ENCODE data around the gene UXT. TPM values are rescaled to one million over a fixed set of nuclear protein-coding genes. Genes with fewer than 3 reads are reported as not detected.

UXT gene
- total and polyA plus RNA-seq, 4 donors: 34.0 to 99.0 (median 65.3) TPM

DNA sequence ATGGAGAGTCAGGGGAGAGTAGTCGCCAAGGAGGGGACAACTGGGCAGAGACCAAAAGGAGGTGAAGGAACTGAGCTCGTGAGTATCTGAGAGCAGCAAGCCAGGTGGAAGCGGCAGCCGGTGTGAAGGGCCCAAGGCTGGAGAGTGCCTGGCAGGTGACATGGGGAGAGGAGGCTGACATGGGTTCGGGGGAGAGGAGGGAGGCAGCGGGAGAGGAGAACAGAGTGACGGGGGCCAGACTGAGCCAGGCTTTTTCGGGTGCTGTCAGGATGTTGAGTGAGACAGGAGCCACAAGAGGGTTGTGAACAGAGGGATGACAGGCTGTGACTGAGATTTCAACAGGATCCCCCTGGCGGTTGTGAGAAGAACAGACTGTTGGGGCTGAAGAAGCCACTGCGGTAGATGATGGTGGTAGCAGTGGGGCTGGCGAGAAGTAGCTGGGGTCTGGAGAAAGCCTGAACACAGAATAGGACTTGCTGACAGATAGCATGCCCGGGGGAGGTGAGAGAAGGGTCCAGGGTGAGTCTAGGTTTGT is 14.4 kb downstream of the UXT start:
- DNase-seq (ENCODE audit: low spot score): no peak
- peaks cover 3 to 36% (median 12%) of the 10 kb centered on the region in 4 donors for H3K4me1 ChIP-seq (ENCODE audit: control insufficient read depth in 4 of 4, insufficient read depth in 4 of 4, low read length in 3 of 4)
- H3K9ac ChIP-seq (ENCODE audit: low read depth in 1 of 2, low read length in 2 of 2): no peak overlapping the region
- H3K27me3 ChIP-seq (ENCODE audit: control insufficient read depth in 4 of 4, insufficient read depth in 4 of 4, low read length in 3 of 4): no peaks in the 10 kb centered on the region
- WGBS: 77% methylated on average over 12 of the region's 12 CpGs
- peaks cover 0 to 2% (median 1%) of the 10 kb centered on the region in 4 donors for H3K9me3 ChIP-seq (ENCODE audit: control insufficient read depth in 4 of 4, low read length in 3 of 4)
- TF ChIP-seq, protein P1, sequence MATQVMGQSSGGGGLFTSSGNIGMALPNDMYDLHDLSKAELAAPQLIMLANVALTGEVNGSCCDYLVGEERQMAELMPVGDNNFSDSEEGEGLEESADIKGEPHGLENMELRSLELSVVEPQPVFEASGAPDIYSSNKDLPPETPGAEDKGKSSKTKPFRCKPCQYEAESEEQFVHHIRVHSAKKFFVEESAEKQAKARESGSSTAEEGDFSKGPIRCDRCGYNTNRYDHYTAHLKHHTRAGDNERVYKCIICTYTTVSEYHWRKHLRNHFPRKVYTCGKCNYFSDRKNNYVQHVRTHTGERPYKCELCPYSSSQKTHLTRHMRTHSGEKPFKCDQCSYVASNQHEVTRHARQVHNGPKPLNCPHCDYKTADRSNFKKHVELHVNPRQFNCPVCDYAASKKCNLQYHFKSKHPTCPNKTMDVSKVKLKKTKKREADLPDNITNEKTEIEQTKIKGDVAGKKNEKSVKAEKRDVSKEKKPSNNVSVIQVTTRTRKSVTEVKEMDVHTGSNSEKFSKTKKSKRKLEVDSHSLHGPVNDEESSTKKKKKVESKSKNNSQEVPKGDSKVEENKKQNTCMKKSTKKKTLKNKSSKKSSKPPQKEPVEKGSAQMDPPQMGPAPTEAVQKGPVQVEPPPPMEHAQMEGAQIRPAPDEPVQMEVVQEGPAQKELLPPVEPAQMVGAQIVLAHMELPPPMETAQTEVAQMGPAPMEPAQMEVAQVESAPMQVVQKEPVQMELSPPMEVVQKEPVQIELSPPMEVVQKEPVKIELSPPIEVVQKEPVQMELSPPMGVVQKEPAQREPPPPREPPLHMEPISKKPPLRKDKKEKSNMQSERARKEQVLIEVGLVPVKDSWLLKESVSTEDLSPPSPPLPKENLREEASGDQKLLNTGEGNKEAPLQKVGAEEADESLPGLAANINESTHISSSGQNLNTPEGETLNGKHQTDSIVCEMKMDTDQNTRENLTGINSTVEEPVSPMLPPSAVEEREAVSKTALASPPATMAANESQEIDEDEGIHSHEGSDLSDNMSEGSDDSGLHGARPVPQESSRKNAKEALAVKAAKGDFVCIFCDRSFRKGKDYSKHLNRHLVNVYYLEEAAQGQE (IDR thresholded peaks at IDR 0.05): no peak
- TF ChIP-seq, protein P2, sequence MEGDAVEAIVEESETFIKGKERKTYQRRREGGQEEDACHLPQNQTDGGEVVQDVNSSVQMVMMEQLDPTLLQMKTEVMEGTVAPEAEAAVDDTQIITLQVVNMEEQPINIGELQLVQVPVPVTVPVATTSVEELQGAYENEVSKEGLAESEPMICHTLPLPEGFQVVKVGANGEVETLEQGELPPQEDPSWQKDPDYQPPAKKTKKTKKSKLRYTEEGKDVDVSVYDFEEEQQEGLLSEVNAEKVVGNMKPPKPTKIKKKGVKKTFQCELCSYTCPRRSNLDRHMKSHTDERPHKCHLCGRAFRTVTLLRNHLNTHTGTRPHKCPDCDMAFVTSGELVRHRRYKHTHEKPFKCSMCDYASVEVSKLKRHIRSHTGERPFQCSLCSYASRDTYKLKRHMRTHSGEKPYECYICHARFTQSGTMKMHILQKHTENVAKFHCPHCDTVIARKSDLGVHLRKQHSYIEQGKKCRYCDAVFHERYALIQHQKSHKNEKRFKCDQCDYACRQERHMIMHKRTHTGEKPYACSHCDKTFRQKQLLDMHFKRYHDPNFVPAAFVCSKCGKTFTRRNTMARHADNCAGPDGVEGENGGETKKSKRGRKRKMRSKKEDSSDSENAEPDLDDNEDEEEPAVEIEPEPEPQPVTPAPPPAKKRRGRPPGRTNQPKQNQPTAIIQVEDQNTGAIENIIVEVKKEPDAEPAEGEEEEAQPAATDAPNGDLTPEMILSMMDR (IDR thresholded peaks at IDR 0.05; ENCODE audit: low read depth, low read length, missing input control): peak; percentile 18
- TF ChIP-seq RAD21 (IDR thresholded peaks at IDR 0.05): peak in 1 of 2 donors; percentile 62
- peaks cover 0 to 20% (median 13%) of the 10 kb centered on the region in 4 donors for H3K36me3 ChIP-seq (ENCODE audit: control insufficient read depth in 4 of 4, insufficient read depth in 3 of 4, low read depth in 1 of 4, low read length in 3 of 4)
- no peak overlapping the region for H3K4me3 ChIP-seq (ENCODE audit: low read depth in 1 of 3, low read length in 3 of 3)
- peak overlapping the region in 1 of 2 donors; percentile 12 for H3K27ac ChIP-seq (ENCODE audit: low read depth in 1 of 2, low read length in 2 of 2)

GRCh38 chrX:47643926-47644325 is 15.1 kb downstream of the UXT start:
- peaks cover 2 to 27% (median 17%) of the 10 kb centered on the region in 4 donors for H3K36me3 ChIP-seq (ENCODE audit: control insufficient read depth in 4 of 4, insufficient read depth in 3 of 4, low read depth in 1 of 4, low read length in 3 of 4)
- 24% methylated on average over 2 of the region's 2 CpGs for WGBS
- no peak overlapping the region for H3K9ac ChIP-seq (ENCODE audit: low read depth in 1 of 2, low read length in 2 of 2)
- H3K27me3 ChIP-seq (ENCODE audit: control insufficient read depth in 4 of 4, insufficient read depth in 4 of 4, low read length in 3 of 4): no peaks in the 10 kb centered on the region
- H3K27ac ChIP-seq (ENCODE audit: low read depth in 1 of 2, low read length in 2 of 2): peak overlapping the region in 1 of 2 donors; percentile 37
- no peak for DNase-seq (ENCODE audit: low spot score)
- peaks cover 0 to 6% (median 1%) of the 10 kb centered on the region in 4 donors for H3K9me3 ChIP-seq (ENCODE audit: control insufficient read depth in 4 of 4, low read length in 3 of 4)
- no peak overlapping the region for H3K4me3 ChIP-seq (ENCODE audit: low read depth in 1 of 3, low read length in 3 of 3)
- TF ChIP-seq RAD21 (IDR thresholded peaks at IDR 0.05) (peak; percentile 68 to 76), RXRA (IDR thresholded peaks at IDR 0.05) (no peak), HNF4A (conservative IDR thresholded peaks at IDR 0.05) (no peak), NR2F2 (IDR thresholded peaks at IDR 0.05) (no peak)
- TF ChIP-seq, protein P2 (IDR thresholded peaks at IDR 0.05; ENCODE audit: low read depth, low read length, missing input control): peak; percentile 33
- H3K4me1 ChIP-seq (ENCODE audit: control insufficient read depth in 4 of 4, insufficient read depth in 4 of 4, low read length in 3 of 4): peaks cover 3 to 31% (median 11%) of the 10 kb centered on the region in 4 donors

DNA sequence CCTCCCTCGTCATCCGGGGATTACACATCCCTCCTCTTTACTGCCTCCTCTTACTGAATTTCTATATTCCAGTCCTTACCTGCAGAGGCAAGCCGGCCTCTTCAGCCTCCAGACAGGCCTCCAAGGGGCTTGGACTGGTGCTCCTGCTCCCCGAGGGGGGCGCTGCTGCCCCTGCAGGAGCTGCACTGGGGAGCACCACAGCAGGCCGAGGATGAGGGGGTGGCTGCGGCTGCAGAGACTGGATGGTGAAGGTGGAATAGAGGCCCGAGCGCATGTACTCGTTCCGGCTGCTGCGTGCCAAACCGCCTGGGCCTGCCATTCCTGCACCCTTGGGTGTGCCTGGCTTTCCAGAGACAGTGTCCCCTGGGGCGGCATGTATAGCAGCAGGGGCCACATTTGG is 20.2 kb downstream of the UXT start:
- Histone ChIP-seq H3K27me3 (ENCODE audit: control insufficient read depth in 4 of 4, insufficient read depth in 4 of 4, low read length in 3 of 4) (no peaks in the 10 kb centered on the region), H3K4me3 (ENCODE audit: low read depth in 1 of 3, low read length in 3 of 3) (no peak overlapping the region), H3K27ac (ENCODE audit: low read depth in 1 of 2, low read length in 2 of 2) (no peak overlapping the region), H3K9me3 (ENCODE audit: control insufficient read depth in 4 of 4, low read length in 3 of 4) (peaks cover 0 to 6% (median 1%) of the 10 kb centered on the region in 4 donors), H3K9ac (ENCODE audit: low read depth in 1 of 2, low read length in 2 of 2) (no peak overlapping the region), H3K36me3 (ENCODE audit: control insufficient read depth in 4 of 4, insufficient read depth in 3 of 4, low read depth in 1 of 4, low read length in 3 of 4) (peaks cover 11 to 48% (median 22%) of the 10 kb centered on the region in 4 donors), H3K4me1 (ENCODE audit: control insufficient read depth in 4 of 4, insufficient read depth in 4 of 4, low read length in 3 of 4) (peaks cover 0 to 5% (median 0%) of the 10 kb centered on the region in 4 donors)
- no peak for DNase-seq (ENCODE audit: low spot score)
- WGBS: 94% methylated on average over 14 of the region's 14 CpGs
- TF ChIP-seq FOXA2 (IDR thresholded peaks at IDR 0.05): no peak
- no peak for TF ChIP-seq FOXA1 (IDR thresholded peaks at IDR 0.05)
- no peak for TF ChIP-seq EGR1 (IDR thresholded peaks at IDR 0.05; ENCODE audit: low read depth in 2 of 2)
- TF ChIP-seq, protein P2 (IDR thresholded peaks at IDR 0.05; ENCODE audit: low read depth, low read length, missing input control): no peak

All from liver (tissue), 9 donors.